Adrenal gland (tissue), 12 donors: ENCODE results near the gene CPTP. TPM values are rescaled to one million over a fixed set of nuclear protein-coding genes. Genes with fewer than 3 reads are reported as not detected.

ENCODE experiments used
- DNase-seq, 7 donors: peaks; one replicate each; pipeline ENCODE4 v3.0.0-alpha.2; 2019 to 2020
- H3K27ac ChIP-seq, 5 donors: fragments of 200-600 bp; sonication (generic) in 4 of 5; 1 replicate in 3 of 5; 2 replicates in 2 of 5; pipeline versions ENCODE4 v1.5.1 to v1.8.0; 2016 to 2020; ENCODE audit warnings: mild to moderate bottlenecking in 1 of 5
- H3K27me3 ChIP-seq: fragments of 200-600 bp; 2 replicates; pipeline ENCODE4 v1.8.0; 2021
- H3K36me3 ChIP-seq, 2 donors: fragments of 200-600 bp; replicated peaks in 1 of 2; 1 replicate in 1 of 2; 2 replicates in 1 of 2; pipeline versions ENCODE4 v1.5.1 to v1.8.0; 2018 to 2022
- H3K4me1 ChIP-seq, 2 donors: fragments of 200-600 bp; replicated peaks in 1 of 2; 1 replicate in 1 of 2; 2 replicates in 1 of 2; pipeline versions ENCODE4 v1.5.1 to v1.8.0; 2018 to 2021
- H3K4me3 ChIP-seq, 4 donors: fragments of 200-600 bp; sonication (generic) in 3 of 4; one replicate each; pipeline ENCODE4 v1.5.1; 2016 to 2018
- H3K9me3 ChIP-seq, 3 donors: fragments of 200-600 bp; sonication (generic) in 1 of 3; replicated peaks in 1 of 3; 1 replicate in 2 of 3; 2 replicates in 1 of 3; pipeline versions ENCODE4 v1.5.1 to v1.8.0; 2016 to 2021
- CTCF ChIP-seq, 6 experiments: fragments of 450-650 bp in 4 of 6; fragments of 200-600 bp in 2 of 6; sonication (generic) in 1 of 6; IDR thresholded peaks; 1 replicate in 5 of 6; 2 replicates in 1 of 6; pipeline versions ENCODE4 v1.5.1 to v1.8.0; 2016 to 2021; ENCODE audit warnings: antibody characterized with exemption in 6 of 6, mild to moderate bottlenecking in 2 of 6, moderate library complexity in 1 of 6
- POLR2A ChIP-seq, 2 donors: fragments of 450-650 bp; IDR thresholded peaks; one replicate each; pipeline ENCODE4 v1.6.1; 2017; ENCODE audit warnings: antibody characterized with exemption in 2 of 2, mild to moderate bottlenecking in 2 of 2, moderate library complexity in 1 of 2
- WGBS, 4 donors: extraction: QIAGEN DNeasy Blood & Tissue Kit in 2 of 4; methylation state at CpG; one replicate each; pipeline versions ENCODE4 v1.1.5 to v1.1.7; 2013 to 2017; 5-methylcytosine and 5-hydroxymethylcytosine counted together
- intact Hi-C, 2 donors: fragments of 100-400 bp; cut with DNase I; formaldehyde crosslinking; loops; one replicate each; pipeline versions ENCODE4 v1.14.1 to v1.15.0; 2022 to 2023
- polyA plus RNA-seq, 3 donors: library from polyadenylated mRNA; stranded (reverse); fragments of 200-250 nt in 2 of 3; fragments of 350-450 nt in 1 of 3; fragmentation: Illumina TruSeq in 1 of 3; extraction: RNeasy Lipid Tissue Mini Kit (QIAGEN cat#74804) in 1 of 3; gene quantifications; one replicate each; pipeline ENCODE4 v1.2.3, GENCODE V29; 2013 to 2014
- total RNA-seq, 9 donors: library from RNA; depleted of rRNA in 4 of 9; stranded (reverse); fragments of >200 nt in 4 of 9; fragments of 120-200 nt in 1 of 9; fragmentation: NEBNext Ultra II Directional in 1 of 9; extraction: Animal tissue kit (Norgen Biotek cat#: 25700) in 1 of 9; gene quantifications; one replicate each; pipeline versions ENCODE4 v1.1.0 to v1.2.4, GENCODE V29; 2013 to 2023
- donor health status: healthy with polysubstance abuse.
- donor health status: Bipolar disorder and iron deficiency.
- donor health status: DM: yes; HTN: yes; CAD: no.
- donor health status: DM: no; HTN: no; CAD: no.
- donor health status: DM: no; HTN: no; CAD: no.
- donor health status: DM: yes; HTN: yes; CAD: no.

CPTP gene
- total and polyA plus RNA-seq, 12 donors: 2.9 to 53.0 (median 29.0) TPM

- no peak for TF ChIP-seq POLR2A (IDR thresholded peaks at IDR 0.05)
- TF ChIP-seq CTCF (IDR thresholded peaks at IDR 0.05): no peak
- no peak overlapping the region for H3K4me3 ChIP-seq
- H3K27ac ChIP-seq: no peak overlapping the region
- H3K36me3 ChIP-seq: peaks cover 0 to 25% of the 10 kb centered on the region in 2 donors
- H3K27me3 ChIP-seq: no peaks in the 10 kb centered on the region
- DNase-seq: no peak
- H3K4me1 ChIP-seq: peaks cover 14 to 20% of the 10 kb centered on the region in 2 donors
- H3K9me3 ChIP-seq: no peaks in the 10 kb centered on the region
- intact Hi-C loops: no loop called here
- 87 to 91% (median 89%) methylated on average over 23 to 36 of the region's 36 CpGs for WGBS, 4 donors
These were observed 16.4 kb downstream of the CPTP start for GRCh38 chr1:1340791-1341548.

- TF ChIP-seq CTCF (IDR thresholded peaks at IDR 0.05): no peak
- TF ChIP-seq POLR2A (IDR thresholded peaks at IDR 0.05): no peak
- WGBS, 4 donors: 86 to 93% (median 91%) methylated on average over 7 to 17 of the region's 17 CpGs
- intact Hi-C loops: no loop called here
- no peak overlapping the region for H3K27ac ChIP-seq
- H3K27me3 ChIP-seq: no peaks in the 10 kb centered on the region
- H3K4me1 ChIP-seq: peaks cover 20 to 26% of the 10 kb centered on the region in 2 donors
- no peak overlapping the region for H3K4me3 ChIP-seq
- H3K36me3 ChIP-seq: peaks cover 0 to 25% of the 10 kb centered on the region in 2 donors
- no peaks in the 10 kb centered on the region for H3K9me3 ChIP-seq
- DNase-seq: no peak
These were observed 17.0 kb downstream of the CPTP start for GRCh38 chr1:1341549-1342021.

GRCh38 chr1:1342061-1342562, 17.5 kb downstream of the CPTP start:
- Histone ChIP-seq H3K27me3 (no peaks in the 10 kb centered on the region), H3K4me3 (no peak overlapping the region), H3K27ac (no peak overlapping the region), H3K9me3 (no peaks in the 10 kb centered on the region), H3K4me1 (peaks cover 24 to 31% of the 10 kb centered on the region in 2 donors), H3K36me3 (peaks cover 0 to 25% of the 10 kb centered on the region in 2 donors)
- DNase-seq: no peak
- TF ChIP-seq CTCF (IDR thresholded peaks at IDR 0.05) (no peak), POLR2A (IDR thresholded peaks at IDR 0.05) (no peak)
- intact Hi-C loops: no loop called here
- 91 to 93% (median 91%) methylated on average over 12 to 28 of the region's 28 CpGs for WGBS, 4 donors

GRCh38 chr1:1342584-1343115, 18.0 kb downstream of the CPTP start:
- H3K27ac ChIP-seq: no peak overlapping the region
- H3K4me3 ChIP-seq: no peak overlapping the region
- intact Hi-C loops: no loop called here
- WGBS, 4 donors: 81 to 86% (median 84%) methylated on average over 10 to 18 of the region's 18 CpGs
- TF ChIP-seq POLR2A (IDR thresholded peaks at IDR 0.05): no peak
- TF ChIP-seq CTCF (IDR thresholded peaks at IDR 0.05): no peak
- no peaks in the 10 kb centered on the region for H3K27me3 ChIP-seq
- no peak for DNase-seq
- peaks cover 29 to 36% of the 10 kb centered on the region in 2 donors for H3K4me1 ChIP-seq
- H3K36me3 ChIP-seq: peaks cover 0 to 25% of the 10 kb centered on the region in 2 donors
- no peaks in the 10 kb centered on the region for H3K9me3 ChIP-seq
